HG03565 (cell line): ENCODE data around the gene HDAC3.
A peak's percentile ranks its signal among the peaks of the same experiment; 100 is the strongest.

ENCODE experiments used
- ATAC-seq: cut with Tn5 transposase; IDR thresholded peaks from one replicate; pipeline ENCODE4 v1.9.1; 2021; ENCODE audit warnings: mild to moderate bottlenecking, moderate library complexity; ENCODE audit not compliant: unreplicated experiment

Gene HDAC3

GRCh38 chr5:141605523-141606277 is 30.9 kb downstream of the HDAC3 start:
- peak; percentile 94 for ATAC-seq

GRCh38 chr5:141603923-141604717 is 32.5 kb downstream of the HDAC3 start:
- no peak for ATAC-seq

- no peak for ATAC-seq
Observed at GRCh38 chr5:141602606-141603005, 34.0 kb downstream of the HDAC3 start.

GRCh38 chr5:141598391-141599345 is 38.0 kb downstream of the HDAC3 start:
- ATAC-seq = peak; percentile 31

- ATAC-seq = no peak
Observed at GRCh38 chr5:141597814-141598213, 38.8 kb downstream of the HDAC3 start.

- no peak for ATAC-seq
Observed at GRCh38 chr5:141597394-141597793, 39.3 kb downstream of the HDAC3 start.

GRCh38 chr5:141596867-141597266 is 39.8 kb downstream of the HDAC3 start:
- no peak for ATAC-seq

- ATAC-seq = no peak
Observed at GRCh38 chr5:141590127-141590526, 46.5 kb downstream of the HDAC3 start.

- no peak for ATAC-seq
Observed at GRCh38 chr5:141586246-141586645, 50.4 kb downstream of the HDAC3 start.

- no peak for ATAC-seq
Observed at GRCh38 chr5:141585594-141585993, 51.1 kb downstream of the HDAC3 start.

GRCh38 chr5:141574122-141574510 is 62.5 kb downstream of the HDAC3 start:
- ATAC-seq = no peak

GRCh38 chr5:141573489-141574121 is 63.0 kb downstream of the HDAC3 start:
- no peak for ATAC-seq
